COLO668 (cell line): ENCODE measurements around the gene STK25.
"Not testable (repeated sequence)": the region's sequence is repeated elsewhere in the genome, so short reads cannot be mapped to it uniquely, and the experiment has no call there.

Experiments
- DNase-seq: peaks from one replicate; lab custom pipeline; 2025; ENCODE audit not compliant: unreplicated experiment; lab: John Stamatoyannopoulos, UW

STK25 gene

GRCh38 chr2:241511091-241511741 lies 2.8 kb upstream of the STK25 start:
- no peak for DNase-seq

GRCh38 chr2:241509155-241509784 lies 886 bp upstream of the STK25 start:
- DNase-seq, result peak; percentile 45

DNA sequence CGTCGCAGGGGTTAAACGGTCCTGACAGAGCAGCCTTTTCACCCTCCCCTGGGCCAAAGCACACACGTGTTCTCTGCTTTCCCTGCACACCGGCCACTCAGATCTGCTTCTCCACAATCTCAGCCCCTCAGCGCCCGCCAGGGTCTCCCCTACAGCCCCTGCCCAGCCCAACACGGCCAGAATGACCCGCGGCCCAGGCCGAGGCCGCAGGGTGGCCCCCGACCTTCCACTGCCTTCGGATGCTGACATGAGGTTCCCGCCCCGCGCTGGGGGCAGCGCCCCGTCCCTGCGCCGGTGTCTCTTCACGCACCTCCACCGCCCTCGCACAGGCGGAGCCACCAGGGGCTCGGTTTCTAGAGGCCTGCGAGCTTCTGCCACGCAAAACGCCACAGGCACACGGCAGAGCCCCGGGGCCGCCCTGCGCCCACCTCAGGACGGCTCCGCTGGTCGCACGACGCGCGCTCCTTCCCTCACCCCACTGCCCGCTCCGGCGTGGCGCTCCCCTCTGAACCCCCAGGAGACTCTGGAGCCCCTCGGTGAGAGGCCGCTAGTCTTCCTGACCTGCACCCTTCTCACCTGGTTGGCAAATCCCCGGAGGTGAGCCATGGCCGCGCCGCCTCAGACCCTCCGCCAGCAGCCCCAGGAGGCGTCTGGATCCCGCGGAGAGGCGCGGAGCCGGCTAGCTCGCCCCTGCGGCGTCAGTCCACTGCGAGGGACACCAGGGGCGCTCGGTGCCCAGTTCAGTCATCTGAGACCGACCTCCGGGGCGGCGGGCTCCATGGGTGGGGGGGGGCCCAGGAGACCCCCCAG lies 749 bp downstream of the STK25 start:
- peak; percentile 61 for DNase-seq

DNA sequence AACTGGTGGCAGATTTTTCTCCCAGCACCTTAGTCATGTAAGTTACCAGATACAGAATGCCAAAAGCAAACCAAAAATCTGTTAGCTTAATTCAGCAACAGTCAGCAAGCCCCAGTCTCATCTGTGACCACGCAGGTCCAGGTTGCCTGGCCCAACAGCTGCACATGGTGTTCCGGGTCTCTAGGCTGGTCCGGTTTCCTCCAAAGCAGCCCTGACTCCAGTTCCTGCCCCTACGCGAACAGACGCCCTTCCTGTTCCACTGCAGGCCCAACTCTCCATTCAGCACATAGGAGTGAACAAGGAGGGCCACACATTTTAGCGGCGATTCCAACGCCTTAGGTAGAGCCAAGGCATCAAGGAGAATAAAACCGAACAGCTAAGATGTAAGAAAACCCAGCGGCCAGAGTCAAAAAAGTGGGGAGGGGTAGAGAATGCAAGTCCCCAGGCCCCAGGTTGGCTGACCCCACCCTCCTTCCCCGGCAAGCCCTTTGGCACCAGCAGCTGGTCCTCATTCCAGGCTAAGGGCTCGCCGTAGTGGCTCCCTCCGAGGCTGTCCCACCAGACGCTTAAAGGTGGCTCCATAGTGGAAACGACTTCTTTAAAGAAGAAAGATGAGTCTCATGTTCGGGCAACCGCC lies 1.5 kb downstream of the STK25 start:
- DNase-seq, result no peak

DNA sequence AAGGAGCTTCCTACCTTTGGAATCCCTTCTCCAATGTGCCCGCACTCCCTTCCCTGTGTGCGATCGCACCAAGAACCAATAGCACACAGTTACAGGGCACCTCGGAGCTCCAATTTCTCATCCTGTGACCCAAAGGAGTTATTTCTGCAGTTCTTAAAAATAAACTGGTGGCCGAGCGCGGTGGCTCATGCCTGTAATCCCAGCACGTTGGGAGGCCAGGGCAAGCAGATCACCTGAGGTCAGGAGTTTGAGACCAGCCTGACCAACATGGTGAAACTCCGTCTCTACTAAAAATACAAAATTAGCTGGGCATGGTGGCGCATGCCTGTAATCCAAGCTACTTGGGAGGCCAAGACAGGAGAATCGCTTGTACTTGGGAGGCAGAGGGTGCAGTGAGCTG lies 2.1 kb downstream of the STK25 start:
- DNase-seq, result not testable (repeated sequence)

- DNase-seq, result peak; percentile 42
Measured at GRCh38 chr2:241505781-241506201, 2.6 kb downstream of the STK25 start.

DNA sequence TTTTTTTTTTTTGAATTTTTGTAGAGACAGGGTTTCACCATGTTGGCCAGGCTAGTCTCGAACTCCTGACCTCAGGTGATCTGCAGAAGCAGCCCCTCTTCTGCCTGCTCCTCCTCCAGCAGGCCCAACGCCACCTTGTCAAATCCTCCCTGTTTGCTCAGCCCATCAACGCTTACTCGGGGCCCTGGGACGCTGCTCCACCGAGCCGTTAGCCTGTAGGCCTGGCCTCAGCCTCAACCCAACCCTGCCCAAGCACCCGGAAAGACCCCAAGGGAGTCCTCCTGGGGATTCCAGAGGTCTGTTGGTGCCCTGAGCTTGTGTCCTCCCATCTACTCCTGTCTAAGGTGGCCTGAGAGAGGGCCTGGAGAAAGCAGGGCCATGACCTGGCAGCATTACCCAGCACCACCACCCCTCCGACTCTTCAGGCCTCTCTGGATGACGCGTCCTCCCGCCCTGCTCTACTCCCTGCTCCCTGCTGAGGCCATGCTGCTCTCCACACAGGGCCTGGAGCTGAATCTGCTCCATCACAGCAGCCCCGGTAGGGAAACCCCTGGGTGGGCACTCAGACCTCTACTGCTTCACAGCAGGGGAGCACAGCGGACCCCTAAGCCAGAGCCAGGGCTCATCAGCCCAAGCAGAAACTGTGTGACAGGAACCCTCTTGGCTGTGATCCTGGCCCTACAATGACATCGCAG lies 3.2 kb downstream of the STK25 start:
- DNase-seq, result no peak

DNA sequence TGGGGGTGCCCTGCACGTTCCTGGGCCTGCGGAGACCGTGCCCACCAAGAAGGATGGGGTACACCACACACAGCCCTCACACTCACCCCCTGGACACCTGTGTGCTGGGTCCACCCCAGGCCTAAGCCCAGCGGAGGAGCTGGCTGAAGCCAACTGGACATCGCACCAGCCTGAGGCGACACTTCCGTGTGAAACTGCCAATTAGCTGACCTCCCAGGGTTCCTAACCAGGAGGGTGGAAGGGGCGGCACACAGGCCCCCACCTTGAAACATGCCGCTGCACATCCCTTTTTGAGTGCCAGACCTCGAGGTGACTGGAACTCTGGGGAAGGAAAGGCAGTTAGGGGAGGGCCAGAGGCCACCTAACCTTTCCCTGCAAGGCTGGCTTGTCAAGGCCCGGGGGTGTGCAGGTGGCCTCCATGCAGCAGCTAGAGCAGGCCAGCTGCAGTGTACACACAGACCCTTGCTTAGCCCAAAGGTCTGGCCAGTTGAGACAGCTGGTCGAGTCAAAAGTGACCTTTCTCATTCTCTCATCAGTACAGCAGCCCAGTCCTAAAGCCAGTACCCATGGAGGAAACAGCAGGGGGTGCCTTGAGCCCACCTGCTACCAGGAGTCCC lies 4.5 kb downstream of the STK25 start:
- DNase-seq, result no peak

DNA sequence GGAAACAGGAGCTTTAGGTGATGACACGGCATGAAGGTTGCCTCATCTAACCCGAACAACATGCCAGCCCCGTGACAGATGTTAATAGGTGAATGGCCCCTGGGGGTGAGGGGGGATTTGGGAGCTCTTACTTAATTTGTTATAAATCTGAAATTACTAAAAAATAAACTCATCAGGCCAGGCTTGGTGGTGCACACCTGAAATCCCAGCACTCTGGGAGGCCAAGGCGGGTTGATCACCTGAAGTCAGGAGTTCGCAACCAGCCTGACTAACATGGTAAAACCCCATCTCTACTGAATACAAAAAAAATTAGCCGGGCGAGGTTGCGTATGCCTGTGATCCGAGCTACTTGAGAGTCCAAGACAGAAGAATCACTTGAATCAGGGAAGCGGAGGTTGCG lies 6.1 kb downstream of the STK25 start:
- DNase-seq, result no peak

DNA sequence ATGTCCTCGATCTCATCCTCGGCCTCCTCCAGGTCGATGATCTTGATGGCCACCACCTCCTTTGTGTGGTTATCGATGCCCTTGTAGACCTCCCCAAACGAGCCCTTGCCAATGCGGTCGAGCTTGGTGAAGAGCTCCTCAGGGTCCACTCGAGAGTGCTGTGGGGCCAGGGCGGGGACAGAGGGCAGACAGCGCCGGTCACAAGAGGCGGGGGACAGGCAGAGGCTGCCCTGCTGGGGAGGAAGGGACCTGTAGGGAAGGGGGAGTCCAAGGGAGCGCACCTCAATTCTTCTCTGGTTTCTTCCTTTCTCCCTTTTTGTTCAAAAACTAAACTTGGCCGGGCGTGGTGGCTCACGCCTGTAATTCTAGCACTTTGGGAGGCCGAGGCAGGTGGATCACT lies 6.8 kb downstream of the STK25 start:
- no peak for DNase-seq

- no peak for DNase-seq
Measured at GRCh38 chr2:241501099-241501541, 7.3 kb downstream of the STK25 start.

GRCh38 chr2:241500431-241500975 lies 7.9 kb downstream of the STK25 start:
- no peak for DNase-seq

- DNase-seq, result no peak
Measured at GRCh38 chr2:241500016-241500415, 8.4 kb downstream of the STK25 start.

GRCh38 chr2:241499146-241499965 lies 9.0 kb downstream of the STK25 start:
- DNase-seq, result peak; percentile 78

DNA sequence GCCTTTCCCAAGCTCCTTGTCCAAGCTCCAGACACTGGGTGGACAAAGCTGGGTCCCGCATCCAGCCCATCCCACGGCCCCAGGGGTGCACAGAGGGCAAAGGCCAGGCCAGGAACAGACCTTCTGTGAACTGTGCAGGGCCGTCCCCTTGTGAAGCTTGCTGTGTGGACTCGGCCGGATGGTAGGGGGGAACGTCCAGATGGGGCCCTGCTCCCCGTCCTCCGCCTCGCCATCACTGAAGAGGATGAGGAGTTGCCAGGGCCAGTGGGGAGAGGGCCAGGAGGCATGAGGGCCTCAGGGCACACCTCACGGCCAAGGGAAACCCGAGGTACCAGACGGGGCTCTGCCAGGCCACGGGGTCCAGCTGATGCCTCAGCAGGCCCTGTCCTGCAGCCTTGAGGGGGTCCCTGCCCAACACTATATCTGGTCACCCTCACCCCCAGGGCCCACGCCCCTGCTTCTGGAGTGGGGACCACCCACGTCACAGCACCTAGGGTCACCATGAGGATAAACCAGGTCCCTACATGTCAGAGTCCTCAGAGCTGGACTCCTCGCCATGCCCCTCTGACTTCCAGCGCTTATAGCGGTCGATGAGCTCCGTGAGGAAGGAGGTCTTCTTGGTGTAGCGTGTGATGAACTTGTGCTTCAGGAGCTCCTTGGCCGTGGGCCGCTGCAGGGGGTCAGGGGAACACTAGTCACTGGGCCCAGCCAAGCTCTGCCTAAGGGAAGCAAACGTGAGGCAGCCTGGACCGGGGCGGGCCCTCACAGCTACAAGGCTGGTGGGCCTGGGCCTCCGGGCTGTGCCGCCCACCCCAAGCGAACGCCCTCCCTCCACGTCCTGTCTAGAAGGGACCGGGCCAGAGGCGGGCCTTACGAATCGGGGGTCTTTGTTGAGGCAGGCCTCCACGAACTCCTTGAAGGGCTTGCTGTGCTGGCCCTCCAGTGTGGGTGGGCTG lies 10.0 kb downstream of the STK25 start:
- no peak for DNase-seq

DNA sequence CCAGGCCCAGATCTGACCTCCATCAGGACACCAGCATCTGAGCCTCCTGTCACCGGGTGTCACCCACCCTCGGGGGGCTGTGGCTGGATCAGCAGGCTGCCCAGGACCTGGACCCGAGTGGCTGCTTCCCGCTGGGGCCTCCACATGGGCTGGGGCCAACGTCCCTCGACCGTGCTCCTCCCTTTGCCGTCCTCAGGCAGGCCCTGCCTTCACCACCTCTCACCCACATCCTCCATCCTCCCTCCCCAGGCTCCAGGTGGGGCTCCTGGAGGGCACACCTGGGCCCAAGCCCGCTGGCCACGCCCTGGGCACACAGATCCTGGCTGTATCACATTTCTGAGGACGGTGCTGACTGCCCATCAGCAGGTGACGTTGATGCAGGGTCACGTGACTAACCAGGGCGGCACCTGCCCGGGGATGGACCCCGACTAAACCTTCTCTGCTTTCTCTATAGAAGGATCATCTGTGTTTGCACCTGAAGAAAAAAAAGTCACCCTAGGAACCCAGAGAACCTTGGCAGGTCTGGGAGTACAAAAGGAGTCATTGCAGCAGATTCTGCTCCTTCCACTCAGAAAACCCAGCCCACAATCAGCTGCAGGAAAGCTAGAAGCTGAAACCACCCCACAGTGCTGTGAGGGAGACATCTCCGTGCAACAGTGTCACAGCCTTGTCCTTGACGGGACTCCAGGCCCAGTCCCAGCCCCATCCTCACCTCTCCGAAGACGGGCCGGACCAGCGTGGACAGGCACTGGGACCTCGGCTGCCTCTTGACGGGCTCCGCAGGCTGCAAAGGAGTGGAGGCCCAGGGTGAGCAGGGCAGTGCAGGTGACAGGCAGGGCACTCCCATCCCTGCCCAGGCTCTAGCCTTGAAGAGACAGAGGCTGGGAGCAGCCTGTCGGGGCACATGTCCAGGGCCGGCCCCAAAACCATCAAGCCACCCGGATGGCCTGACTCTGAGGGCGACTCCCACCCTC lies 11.2 kb downstream of the STK25 start:
- DNase-seq, result peak; percentile 96
